Glomerular visceral epithelial cell (primary cell): ENCODE results near the gene HRNR.
"Not testable (repeated sequence)": the region's sequence is repeated elsewhere in the genome, so short reads cannot be mapped to it uniquely, and the experiment has no call there.

ENCODE experiments used
- DNase-seq: peaks from one replicate; pipeline ENCODE4 v3.0.0-alpha.2; 2016; ENCODE audit errors: extremely low spot score

The HRNR gene

DNA sequence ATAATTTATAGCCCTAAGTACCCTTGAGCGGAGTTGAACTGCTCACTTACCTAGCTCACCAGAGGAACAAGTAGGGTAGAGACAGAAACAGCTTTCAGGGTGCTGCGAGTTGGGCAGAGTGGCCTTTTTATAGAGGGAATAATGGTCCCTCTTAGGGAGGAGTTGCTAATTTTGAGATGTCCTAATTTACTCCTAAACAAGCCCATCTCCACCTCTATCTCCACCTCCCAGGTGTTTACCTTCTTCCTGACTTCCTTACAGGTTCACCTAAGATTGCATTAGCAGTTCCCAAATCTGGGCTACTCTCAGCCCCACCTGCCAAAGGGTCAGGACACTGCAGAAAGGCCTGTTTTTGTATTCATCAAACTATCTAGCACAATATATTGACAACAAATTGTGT is at the start of gene HRNR:
HRNR (minus strand) TSS at position 101 of the 400 bp plus-strand sequence. CDS start 940 bp downstream, outside the sequence.
- DNase-seq: no peak

DNA sequence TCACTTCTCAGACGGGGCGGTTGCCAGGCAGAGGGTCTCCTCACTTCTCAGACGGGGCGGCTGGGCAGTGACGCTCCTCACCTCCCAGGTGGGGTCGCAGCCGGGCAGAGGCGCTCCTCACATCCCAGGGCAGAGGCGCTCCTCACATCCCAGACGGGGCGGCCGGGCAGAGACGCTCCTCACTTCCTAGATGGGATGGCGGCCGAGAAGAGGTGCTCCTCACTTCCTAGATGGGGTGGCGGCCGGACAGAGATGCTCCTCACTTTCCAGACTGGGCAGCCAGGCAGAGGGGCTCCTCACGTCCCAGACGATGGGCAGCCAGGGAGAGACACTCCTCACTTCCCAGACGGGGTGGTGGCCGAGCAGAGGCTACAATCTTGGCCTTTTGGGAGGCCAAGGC is 32.4 kb upstream of the HRNR start:
- not testable (repeated sequence) for DNase-seq

DNA sequence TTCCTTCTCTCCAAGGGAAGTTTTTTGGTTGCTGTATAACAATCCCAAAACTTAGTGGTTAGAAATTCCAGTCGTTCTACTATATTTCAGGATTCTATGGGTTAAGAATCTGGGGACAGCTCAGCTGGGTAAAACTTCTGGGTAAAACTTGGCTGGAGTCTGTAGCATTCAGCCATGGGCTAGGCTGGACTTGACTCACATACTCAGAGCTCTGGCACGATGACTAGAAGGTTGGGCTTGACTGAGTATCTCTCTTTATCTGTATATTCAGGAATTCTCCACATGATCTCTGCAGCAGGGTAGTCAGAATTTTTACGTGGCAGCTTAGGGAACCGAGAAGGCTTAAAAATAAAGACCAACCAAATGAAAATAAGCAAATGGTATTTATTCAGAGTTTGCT is 28.2 kb upstream of the HRNR start:
- peak; percentile 36 for DNase-seq

DNA sequence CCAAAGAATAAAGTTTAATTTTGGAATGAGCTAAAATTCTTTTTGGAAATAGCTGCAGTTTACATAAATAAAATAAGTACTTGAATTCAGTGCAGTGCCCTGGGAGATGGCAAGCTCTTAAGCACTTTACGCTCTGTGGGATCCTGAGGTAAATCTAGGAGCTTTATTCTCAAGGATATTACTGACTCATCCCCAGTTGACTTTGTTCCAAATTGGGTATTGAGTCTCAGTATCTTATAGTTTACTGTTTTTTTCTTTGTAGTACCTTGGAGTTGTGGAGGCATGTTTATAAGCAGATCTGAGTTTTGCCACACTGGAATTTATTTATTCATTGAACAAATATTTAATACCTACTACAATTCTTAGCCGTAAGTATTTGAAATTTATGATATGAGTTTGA is 27.4 kb upstream of the HRNR start:
- DNase-seq: peak; percentile 43

DNA sequence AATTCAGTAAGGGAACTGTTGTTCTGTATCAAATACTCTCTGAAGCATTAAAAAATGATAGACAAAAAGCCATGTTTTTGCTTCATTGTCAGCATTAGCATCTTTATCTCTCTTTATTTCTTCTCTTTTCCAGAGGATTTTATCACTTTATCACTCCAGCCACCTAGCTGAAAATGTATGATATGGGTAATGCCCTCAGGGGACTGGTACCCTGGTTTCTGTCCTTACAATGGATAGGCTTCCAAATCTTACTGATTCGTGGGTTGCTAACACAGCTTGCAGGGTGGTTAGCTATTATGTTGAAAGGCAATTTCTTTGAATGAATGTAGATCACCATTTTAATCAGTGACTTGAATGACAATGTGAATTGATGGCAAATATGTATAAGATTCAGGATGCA is 23.3 kb upstream of the HRNR start:
- DNase-seq: no peak

DNA sequence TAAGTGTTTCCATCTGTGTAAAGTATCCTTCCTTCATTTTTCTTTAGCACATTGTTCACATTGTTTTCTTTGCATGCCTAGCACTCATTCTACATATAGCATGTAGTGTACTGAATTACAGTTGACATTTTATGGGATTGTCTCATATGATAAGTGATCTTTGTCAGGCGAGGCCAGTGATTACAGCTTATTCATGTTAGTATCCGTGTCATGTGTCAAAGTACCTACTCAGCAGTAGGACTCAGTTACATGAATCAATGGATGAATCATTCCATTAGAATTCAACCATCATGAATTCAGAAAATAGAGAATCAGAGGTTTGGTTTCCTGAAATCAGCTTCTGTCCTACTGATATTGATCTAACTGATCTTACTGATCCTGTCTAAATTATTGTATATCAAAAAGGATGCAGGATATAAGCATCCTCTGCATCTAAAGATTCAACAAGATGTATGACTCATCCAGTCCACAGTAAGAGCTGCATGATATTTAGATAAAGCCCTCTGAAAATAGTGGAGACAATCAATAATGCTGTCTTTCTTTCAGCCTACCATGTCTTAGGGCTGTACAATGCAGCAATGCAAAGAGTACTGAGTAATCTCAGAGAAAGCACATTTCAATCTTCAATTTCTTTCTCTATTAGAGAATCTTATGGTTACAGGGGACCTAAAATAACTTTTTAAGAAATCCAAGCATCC is 20.7 kb upstream of the HRNR start:
- peak; percentile 11 for DNase-seq

DNA sequence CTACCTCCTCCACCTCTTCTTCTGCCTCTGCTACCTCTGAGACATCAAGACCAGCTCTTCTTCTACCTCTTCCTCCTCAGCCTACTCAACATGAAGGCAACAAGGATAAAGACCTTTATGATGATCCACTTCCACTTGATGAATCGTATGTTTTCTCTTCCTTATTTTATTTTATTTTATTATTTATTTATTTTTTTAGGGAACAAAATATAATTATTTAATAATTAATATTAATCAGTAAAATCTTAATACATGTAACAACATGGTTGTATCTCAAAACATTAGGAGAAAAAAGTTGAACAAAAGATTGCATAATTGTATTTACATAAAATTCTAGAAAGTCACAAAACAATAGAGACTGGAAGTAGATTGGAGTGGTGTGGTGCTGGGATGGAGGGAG is 13.1 kb upstream of the HRNR start:
- no peak for DNase-seq

DNA sequence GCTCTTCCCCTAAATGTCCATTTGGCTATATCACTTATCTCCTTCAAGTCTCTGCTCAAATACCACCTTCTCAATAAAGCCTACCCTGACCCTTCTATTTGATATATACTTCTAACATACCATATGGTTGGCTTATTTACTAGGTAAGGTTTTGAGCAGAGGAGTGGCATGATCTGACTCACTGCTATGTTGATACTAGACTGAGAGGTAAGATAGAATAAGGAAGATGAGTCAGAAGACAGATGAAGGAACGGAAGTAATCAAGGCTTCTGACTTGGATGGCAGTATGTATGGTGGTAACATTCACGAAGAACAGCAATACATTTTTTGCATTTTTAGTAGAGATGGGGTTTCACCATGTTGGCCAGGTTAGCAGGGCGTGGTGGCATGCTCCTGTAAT is 4.8 kb upstream of the HRNR start:
- peak; percentile 13 for DNase-seq

DNA sequence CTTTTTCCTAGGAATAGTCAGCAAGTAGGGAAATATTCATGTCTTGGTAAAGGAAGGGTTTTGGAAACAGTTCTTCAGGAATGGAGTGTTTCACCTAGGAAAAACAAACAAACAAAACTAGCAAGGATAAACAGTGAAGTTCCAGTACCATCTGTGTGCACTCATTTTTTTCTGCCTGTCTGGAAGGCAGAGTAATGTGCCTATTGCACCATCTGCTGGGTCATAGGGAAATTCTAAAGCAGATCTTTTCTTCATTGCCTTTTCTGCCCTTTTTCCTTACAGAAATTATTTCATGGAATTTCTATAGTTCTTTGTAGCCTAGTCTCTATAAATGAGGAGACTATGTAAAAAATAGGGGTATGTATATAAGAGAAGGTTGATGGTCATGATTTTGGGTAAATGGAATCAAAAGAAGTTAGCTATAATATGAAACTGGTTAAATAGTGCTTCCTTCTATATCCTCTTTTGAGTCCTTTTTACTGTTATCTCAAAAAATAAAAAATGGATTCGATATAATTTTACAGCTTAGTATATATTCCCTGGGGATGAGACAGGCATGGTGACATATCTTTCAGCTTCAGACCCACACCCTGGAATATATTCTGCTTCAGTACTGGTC is 3.4 kb upstream of the HRNR start:
- no peak for DNase-seq

DNA sequence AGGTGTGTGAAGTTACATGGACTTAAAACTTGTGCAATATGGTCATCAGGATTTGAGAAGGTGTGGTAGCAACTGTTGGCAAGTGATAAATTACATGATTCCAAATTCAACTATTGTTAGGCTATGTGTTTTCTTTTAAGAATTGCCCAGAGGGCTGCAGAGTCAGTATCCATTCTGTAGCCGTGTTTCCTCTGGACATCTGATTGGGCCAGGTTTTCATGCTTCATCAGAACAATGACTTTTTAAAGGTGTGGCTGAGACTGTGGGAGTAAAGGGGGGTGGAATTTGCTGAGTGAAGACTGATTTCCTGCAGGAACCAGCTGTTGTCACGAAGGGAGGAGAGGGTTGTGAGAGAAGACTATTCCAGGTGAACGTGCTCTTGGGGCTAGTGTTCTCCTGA is 1.7 kb upstream of the HRNR start:
- no peak for DNase-seq

DNA sequence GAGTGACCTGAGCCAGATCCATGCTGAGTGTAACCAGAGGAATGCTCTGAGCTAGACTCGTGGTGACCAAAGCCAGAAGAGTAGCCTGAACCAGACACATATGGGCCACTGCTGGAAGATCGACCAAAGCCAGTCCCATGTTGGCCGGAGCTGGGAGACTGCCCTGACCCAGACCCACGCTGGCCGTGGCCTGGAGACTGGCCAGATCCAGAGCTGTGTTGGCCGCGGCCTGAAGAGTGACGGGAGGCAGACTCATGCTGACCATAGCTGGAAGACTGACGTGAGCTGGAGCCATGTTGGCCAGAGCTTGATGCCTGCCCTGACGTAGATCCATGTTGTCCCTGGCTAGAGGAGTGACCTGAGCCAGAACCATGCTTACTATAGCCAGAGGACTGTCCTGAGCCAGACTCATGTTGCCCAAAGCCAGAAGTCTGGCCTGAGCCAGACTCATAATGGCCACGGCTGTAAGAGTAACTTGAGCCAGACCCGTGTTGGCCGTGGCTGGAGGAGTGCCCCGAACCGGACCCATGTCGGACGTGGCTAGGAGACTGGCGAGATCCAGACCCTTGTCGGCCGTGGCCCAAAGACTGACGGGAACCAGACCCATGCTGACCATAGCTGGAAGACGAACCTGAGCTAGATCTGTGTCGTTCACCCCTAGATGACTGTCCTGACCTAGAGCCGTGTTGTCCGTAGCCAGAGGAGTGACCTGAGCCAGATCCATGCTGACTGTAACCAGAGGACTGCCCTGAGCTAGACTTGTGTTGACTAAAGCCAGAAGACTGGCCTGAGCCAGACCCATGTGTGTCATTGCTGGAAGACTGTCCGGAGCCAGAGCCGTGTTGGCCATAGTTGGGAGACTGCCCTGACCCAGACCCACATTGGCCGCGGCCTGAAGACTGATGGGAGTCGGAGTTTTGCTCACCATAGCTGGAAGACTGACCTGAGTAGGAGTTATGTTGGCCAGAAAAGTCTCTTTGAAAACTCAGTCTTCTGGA is 3.5 kb downstream of the HRNR start:
- no peak for DNase-seq

DNA sequence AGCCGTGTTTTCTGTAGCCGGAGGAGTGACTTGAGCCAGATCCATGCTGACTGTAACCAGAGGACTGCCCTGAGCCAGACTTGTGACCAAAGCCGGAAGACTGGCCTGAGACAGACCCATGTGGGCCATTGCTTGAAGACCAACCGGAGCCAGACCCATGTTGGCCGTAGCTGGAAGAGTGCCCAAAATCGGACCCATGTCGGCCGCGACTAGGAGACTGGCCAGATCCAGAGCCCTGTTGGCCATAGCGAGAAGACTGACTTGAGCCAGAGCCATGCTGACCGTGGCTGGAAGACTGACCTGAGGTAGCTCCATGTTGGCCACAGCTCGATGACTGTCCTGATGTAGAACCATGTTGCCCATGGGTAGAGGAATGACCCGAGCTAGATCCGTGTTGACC is 4.6 kb downstream of the HRNR start:
- DNase-seq: not testable (repeated sequence)

DNA sequence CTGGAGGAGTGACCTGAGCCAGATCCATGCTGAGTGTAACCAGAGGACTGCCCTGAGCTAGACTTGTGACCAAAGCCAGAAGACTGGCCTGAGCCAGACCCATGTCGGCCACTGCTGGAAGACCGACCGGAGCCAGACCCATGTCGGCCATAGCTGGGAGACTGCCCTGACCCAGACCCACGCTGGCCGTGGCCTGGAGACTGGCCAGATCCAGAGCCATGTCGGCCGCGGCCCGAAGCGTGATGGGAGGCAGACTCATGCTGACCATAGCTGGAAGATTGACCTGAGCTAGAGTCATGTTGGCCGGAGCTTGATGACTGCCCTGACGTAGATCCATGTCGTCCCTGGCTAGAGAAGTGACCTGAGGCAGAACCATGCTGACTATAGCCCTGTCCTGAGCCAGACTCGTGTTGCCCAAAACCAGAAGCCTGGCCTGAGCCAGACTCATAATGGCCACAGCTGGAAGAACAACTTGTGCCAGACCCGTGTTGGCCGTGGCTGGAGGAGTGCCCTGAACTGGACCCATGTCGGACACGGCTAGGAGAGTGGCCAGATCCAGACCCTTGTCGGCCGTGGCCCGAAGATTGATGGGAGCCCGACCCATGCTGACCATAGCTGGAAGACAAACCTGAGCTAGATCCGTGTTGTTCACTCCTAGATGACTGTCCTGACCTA is 5.1 kb downstream of the HRNR start:
- no peak for DNase-seq

DNA sequence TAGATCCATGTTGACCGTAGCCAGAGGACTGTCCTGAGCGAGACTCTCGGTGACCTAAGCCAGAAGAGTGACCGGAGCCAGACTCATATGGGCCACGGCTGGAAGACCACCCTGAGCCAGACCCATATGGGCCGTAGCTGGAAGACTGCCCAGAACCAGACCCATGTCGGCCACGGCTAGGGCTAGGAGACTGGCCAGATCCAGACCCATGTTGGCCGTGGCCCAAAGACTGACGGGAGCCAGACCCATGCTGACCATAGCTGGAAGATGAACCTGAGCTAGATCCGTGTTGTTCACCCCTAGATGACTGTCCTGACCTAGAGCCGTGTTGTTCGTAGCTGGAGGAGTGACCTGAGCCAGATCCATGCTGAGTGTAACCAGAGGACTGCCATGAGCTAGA is 8.4 kb downstream of the HRNR start:
- DNase-seq: not testable (repeated sequence)

DNA sequence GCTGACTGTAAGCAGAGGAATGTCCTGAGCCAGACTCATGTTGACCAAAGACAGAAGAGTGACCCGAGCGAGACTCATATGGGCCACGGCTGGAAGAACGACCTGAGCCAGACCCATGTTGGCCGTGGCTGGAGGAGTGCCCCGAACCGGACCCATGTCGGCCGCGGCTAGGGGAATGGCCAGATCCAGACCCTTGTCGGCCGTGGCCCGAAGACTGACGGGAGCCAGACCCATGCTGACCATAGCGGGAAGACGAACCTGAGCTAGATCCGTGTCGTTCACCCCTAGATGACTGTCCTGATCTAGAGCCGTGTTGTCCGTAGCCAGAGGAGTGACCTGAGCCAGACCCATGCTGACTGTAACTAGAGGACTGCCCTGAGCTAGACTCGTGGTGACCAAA is 9.1 kb downstream of the HRNR start:
- not testable (repeated sequence) for DNase-seq

DNA sequence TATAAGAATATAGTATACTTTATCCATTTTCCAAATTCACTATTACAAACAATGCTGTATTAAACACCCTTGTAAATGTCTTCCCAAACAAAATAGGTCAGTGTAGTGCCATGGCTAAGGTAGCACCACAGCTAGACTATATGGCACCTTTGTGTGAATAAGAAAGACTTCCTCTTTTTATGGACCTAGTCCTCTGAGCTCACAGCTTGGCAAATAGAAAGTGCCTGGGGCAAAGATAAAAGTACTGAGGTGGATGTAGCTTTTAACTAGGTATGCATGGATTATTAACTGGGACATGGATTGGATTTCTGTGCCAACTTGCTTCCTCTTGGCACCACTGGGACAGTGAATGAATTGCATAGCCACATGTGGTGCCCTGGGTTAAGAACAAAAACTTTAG is 25.0 kb downstream of the HRNR start:
- no peak for DNase-seq

DNA sequence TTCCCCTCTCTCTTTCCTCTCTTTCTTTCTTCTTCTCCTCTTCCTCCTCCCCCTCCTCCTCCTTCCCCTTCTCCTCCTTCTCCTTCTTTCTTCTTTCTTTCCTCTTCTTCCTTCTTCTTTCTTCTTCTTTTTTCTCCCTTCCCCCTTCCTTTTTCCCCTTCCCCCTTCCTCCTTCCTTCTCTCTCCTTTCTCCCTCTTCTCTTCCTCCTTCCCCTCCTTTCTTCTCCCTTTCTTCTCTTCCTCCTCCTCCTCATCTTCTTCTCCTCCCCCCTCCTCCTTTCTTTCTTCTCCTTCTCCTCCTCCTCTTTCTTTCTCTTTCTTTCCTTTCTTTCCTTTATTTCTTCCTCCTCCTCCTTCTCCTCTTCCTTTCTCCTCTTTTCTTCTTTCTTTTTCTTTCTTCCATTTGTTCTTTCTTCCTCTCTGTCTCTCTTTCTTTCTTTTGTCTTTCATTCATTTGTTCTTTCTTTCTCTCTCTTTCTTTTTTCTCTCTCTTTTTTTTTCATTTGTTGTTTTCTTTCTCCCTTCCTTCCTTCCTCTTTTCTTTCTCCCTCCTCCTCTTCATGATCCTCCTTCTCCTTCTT is 26.5 kb downstream of the HRNR start:
- no peak for DNase-seq

DNA sequence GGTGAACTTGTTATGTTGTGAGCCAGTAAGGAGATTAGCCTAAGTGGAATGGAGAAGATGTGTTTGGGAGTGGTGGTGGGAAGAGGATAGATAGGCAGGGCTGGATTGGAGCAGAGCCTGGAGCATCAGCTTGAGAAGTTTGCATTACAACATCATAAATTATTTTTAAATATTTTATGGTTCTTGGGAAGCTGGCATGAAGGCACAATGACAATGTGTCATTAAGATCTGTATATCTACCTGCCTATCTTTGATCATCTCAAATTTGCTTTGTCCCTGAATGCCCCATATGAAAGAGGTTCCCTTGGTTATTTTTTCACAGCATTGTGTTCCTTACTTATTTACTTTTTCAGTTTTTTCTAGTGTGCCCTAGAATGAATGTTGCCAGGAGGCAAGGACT is 32.3 kb downstream of the HRNR start:
- DNase-seq: no peak

DNA sequence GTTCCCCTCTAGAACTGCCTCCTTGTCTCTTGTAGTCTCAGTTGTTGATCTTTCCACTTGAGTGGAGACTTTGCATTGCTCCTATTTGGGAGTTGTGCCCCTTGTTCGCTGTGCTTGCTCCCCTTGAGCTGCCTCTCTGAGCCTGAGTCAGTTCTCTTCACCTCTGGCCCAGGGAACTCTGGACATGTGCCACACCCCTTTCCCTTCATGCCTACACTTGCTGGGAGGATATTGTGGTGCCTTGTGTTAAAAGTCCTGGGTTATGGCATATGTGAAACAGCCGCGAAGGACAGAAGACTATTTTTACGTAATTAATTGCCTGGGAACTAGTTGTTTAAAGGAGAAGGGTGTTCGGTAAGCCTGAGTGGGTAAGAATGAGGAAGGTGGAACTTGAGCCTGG is 32.7 kb downstream of the HRNR start:
- no peak for DNase-seq

DNA sequence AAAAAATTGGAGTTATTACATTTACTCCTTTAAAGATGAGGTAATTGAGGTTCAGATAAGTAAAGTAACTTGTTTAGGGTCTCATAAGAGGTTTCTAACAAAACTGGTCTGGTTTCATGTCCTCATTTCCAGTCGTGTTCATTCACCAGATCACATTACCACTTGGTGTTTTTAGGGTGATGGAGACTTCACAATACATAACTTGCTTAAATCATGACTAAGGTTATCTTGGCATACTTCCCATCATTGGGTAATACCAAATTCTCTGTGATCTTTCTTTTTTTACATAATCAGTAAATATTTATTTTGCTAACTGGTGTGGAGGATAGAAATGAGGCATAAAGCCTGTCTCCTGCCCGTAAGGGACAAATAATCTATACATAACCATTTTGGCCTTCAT is 33.4 kb downstream of the HRNR start:
- DNase-seq: peak; percentile 25

DNA sequence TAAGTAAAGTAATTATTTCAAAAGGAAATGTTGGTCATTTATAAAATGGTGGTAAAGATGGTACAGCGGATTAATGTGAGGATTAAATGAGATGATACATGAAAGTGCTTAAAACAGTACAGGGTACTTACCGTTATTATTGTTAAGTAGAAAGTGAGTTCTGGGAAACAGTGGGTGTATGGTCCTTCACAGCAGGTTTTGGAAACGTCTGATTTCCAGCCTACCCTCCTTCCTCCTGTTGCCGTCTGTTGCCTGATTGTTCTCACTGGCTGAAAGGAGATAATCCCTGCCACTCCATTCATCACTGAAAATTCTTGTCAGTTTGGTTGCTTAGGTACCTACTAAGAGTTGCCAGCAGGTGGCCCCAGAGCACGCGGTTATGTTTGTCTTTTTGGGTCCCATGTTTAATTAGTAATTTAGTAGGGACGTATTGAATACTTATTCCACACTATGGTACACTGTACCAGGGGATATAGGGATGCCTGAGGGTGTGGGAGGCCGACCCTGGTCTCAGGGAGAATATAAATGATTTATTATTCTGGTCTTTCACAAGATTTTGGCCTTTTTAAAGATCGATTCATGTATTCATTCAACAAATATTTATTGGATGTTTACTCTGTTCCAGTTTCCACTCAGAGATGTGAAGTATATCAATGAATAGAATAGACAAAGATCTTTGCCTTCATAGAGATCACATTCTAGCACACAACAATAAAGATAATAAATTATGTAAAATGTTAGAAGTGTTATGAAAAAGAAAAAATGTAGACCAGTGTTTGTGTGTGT is 34.1 kb downstream of the HRNR start:
- DNase-seq: peak; percentile 78
